ENCODE data around the gene VPS33A.
"Not testable (repeated sequence)": the region's sequence is repeated elsewhere in the genome, so short reads cannot be mapped to it uniquely, and the experiment has no call there.

The VPS33A gene

DNA sequence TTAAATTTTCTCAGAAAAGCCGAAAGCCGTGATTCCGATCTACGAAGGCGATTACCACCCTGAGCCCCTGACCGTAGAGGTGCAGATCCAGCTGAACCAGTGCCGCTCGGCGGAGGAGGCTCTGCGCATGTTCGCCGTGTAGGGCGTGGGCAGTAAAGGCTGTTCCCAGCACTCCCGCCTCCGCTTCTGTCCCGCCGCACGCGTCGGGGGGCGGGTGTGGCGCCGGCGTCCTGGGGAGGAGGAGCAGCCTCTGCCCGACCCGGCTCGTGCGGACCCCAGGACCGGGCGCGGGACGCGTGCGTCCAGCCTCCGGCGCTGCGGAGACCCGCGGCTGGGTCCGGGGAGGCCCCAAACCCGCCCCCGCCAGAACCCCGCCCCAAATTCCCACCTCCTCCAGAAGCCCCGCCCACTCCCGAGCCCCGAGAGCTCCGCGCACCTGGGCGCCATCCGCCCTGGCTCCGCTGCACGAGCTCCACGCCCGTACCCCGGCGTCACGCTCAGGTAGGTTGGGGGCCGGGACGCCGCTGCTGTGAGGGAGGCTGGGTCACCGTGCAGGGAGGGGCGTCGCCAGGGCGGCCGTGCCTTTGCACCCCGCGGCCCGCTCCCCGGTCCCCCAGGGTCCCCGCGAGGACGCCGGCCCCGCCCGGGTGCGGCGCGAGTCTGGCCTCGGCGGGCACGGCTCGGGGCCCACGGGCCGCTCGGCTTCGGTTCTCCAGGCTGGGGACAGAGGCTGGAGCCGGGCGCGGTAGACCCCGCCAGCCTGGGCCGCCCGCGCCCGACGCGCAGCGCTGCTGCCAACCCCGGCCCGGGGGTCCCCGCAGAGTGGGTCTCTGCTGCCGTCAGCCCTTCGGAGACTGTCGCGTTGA is 62.8 kb downstream of the VPS33A start, which contains the start of gene B3GNT4:
B3GNT4 (plus strand) TSS at position 409 of the 866 bp plus-strand sequence. CDS start 910 bp downstream, outside the sequence.
- peak; percentile 64 for DNase-seq

GRCh38 chr12:122202811-122203210 is 63.5 kb downstream of the VPS33A start:
- DNase-seq: not testable (repeated sequence)

DNA sequence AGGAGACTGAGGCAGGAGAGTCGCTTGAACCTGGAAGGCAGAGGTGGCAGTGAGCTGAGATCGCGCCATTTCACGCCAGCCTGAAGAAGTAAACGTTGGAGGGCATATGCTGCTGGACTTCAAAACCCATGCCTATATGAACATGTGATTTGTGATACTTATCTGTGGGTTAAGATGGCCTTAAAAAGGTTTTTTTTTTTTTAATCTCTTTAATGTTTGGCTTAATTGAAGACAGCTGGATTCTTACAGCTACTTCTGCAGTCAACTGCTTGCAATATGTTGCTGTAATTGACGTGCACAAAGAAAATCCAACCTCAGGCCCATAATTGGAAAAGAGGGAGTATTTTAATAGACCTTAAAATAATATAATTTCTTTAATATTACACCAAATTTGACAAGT is 64.3 kb downstream of the VPS33A start:
- no peak for DNase-seq

- DNase-seq: no peak
Observed at GRCh38 chr12:122201381-122201780, 64.9 kb downstream of the VPS33A start.

- DNase-seq: no peak
Observed at GRCh38 chr12:122200541-122201175, 65.6 kb downstream of the VPS33A start.

- no peak for DNase-seq
Observed at GRCh38 chr12:122199484-122200355, 66.6 kb downstream of the VPS33A start.

GRCh38 chr12:122197612-122197966 is 68.7 kb downstream of the VPS33A start:
- no peak for DNase-seq

DNA sequence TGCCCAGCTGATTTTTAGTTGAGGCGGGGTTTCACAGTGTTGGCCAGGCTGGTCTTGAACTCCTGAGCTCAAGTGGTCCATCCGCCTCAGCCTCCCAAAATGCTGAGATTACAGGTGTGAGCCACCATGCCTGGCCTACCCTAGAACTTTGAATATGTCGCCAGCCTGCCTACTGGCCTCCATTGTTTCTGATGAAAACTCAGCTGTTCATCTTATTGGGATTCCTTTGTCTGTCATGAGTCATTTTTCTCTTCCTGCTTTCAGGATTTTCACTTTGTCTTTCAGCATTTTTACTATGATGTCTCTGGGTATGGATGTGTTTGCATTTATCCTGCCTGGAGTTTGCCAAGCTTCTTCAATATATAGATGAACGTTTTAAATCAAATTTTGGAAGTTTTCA is 70.9 kb downstream of the VPS33A start:
- no peak for DNase-seq

DNA sequence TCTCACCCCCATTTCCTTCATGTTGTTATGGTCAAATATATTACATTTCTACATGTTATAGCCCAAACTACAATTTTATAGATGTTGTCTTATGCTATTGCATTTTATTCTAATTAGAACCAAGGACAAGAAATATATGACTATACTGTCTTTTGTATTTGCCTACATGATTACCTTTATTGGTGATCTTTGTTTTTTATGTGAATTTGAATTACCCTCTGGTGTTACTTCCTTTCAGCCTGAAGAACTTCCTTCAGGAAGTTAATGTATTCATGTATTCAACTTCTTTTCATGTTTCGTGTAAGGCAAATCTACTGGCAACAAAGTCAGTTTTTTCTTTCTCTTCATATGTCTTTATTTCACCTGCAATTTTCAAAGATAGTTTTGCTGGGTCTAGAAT is 71.5 kb downstream of the VPS33A start:
- DNase-seq: no peak

GRCh38 chr12:122192441-122192840 is 73.9 kb downstream of the VPS33A start:
- DNase-seq: no peak

GRCh38 chr12:122190842-122191668 is 75.2 kb downstream of the VPS33A start:
- peak; percentile 55 for DNase-seq

DNA sequence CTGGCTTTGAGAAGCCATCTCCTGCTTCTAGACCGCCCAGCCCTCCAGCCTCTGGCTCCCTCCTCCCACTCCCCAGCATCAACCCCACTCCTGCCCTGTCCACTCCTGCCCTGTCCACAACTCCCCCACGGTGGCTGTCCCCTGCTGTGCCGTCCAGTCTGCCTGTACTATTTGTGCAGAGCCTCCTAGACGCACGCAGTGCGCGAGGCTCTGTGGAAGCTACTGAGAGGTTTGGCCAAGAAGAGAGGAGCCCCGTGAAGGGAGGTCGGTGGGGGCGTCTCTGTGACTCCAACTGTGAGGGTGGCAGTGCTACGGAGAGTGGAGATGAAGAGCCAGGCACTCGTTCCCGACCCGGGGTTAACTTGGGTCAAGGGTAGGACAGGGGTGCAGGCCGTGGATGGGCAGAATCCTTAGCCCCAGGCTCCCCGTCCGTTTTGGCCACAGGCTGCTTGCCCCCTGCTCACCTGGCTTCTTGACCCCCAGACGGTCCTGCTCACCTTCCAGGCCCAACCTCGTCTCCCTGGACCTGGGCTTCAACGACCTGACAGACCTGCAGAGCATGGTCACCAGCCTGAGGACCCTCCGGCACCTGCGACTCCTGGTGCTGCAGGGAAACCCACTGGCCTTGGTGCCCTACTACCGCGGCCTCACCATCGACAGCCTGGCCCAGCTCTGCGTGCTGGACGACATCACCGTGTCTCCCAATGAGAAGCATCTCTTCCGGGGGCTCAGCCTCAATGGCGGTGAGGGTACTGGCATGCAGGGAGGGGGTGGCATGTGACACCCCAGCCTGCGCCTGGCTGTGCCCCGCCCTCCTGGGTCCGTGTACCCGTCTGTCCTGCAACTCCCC is 76.4 kb downstream of the VPS33A start:
- DNase-seq: no peak

DNA sequence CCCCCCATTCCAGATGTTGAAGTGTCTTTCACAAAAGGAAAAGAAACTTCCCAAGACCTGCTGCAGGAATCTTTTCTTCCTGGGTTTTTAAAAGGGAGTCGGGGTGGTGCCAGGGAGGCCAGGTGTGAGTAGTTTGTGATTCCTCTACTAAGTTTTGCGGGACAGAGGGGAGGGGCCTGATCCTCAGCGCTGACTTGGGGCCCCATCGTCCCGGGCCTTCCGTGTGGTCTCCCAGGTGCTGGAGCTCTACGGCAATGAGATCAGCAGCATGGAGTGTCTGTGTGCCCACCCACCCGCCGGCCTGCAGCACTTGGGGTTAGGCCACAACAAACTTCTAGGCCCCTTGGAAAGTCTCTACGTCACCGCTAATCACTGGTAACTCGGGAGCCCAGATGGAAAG is 78.8 kb downstream of the VPS33A start:
- no peak for DNase-seq

- no peak for DNase-seq
Observed at GRCh38 chr12:122185494-122186082, 80.7 kb downstream of the VPS33A start.

DNA sequence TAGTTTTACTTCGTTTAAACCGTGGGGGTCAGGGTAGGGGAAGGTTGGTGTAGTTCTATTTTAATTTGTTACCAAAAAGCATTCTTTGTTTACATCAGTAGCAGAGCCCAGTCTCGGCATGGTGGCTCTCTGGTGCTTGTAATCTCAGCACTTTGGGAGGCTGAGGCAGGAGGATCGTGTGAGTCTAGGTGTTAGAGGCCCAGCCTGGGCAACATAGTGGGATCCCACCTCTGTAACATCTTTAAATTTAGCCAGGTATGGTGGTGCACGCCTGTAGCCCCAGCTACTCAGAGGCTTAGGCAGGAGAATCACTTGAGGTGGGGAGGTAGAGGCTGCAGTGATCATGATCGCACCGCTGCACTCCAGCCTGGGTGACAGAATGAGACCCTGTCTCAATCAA is 81.2 kb downstream of the VPS33A start:
- DNase-seq: no peak

- DNase-seq: no peak
Observed at GRCh38 chr12:122184517-122184916, 81.8 kb downstream of the VPS33A start.

DNA sequence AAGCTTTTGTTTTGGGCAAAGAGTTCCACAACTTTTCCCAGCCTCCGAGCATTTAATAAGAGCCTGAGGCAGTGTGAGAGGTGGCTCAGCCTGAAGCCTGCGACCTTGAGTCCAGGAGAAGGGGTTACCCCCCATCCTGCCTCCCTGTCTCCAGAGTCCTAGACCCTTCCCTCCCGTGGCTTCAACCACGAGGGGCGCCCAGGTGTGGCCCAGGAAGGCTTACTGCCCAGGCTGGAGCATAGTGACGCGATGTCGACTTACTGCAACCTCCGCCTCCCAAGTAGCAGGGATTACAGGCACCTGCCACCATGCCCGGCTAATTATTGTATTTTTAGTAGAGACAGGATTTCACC is 82.7 kb downstream of the VPS33A start:
- DNase-seq: no peak

DNA sequence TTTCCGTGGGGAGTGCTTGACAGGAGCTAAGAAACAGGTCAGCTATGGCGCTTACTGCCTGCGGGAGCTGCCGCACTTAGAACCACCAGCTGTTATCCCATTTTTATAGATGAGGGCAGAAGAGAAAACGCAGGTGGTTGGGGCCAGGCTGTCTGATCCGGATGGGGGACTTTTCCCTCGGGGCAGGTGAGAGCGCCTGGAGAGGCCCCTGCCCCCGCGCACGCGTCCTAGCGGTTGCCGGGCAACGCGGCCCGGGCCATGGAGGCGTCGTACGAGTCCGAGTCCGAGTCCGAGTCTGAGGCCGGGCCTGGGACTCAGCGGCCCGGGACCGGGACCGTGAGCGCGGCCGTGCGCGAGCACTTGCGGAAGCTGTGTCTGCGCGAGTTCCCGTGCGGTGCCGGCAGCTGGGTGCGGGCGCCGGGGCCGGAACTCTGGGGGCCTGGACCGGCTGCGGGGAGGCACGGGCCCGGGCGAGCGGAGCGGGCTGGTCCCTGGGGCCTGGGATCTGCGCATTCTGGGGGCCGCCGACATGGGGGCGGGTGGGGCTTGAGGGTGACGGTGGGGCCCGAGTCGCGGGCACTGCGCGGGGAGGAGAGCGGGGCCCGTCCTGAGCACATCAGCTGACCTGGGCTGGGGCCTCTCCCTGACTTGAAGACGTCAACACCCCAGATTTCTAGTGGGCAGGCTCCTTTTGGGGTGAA is 83.3 kb downstream of the VPS33A start, which contains the start of gene LRRC43:
LRRC43 (plus strand) TSS at position 237 of the 701 bp plus-strand sequence; CDS start at position 259, 22 bp downstream.
- peak; percentile 39 for DNase-seq

Measured in EL (cell line).